Astrocyte of the spinal cord (primary cell): ENCODE measurements around the gene NSUN6.
A peak's percentile ranks its signal among the peaks of the same experiment; 100 is the strongest.

ENCODE experiments used
- DNase-seq: peaks from one replicate; pipeline ENCODE4 v3.0.0; 2011; ENCODE audit warnings: low read depth, low spot score
- H3K4me3 ChIP-seq: 2 replicates; pipeline ENCODE4 v1.5.1; 2011; ENCODE audit warnings: low read depth, mild to moderate bottlenecking, low read length, moderate library complexity
- in situ Hi-C: cut with HindIII; loops from 2 replicates; pipeline ENCODE4 v1.10.0; 2017; ENCODE audit warnings: low sequenced_read_pairs
- TF ChIP-seq, protein P1 (sequence below): IDR thresholded peaks from 2 replicates; pipeline ENCODE4 v1.5.1; 2012; ENCODE audit warnings: low read depth, mild to moderate bottlenecking, low read length, inconsistent platforms

NSUN6 gene

DNA sequence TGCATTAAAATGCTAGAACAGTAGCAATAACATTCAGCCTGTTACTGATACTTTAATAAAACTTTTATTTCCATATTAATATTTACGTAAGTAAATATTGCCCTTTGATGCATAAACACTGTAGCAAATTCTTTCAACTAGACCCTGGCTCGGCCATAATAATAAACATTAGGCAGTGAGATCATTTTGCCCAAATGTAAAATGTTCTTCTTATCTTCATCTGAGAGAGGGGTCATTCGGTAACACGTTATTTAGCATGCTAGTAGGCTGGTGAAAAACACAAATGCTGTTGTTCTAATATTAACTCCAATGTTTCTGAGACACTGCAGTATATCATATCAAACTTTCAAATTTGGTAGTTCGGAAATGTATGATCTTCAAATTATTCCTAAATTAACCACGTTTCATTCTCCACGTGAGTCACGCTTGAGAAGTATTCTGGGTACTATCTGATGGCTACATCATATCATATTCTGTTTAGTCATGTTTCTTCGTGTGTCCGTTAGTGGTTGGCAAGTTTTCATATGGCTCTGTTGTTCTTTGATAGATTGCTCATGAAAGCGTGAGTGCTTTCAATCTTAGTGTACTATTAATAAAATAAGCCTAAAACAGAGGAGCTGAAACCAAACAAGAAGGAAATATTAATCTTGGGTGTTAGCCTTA is 145.8 kb downstream of the NSUN6 start:
- H3K4me3 ChIP-seq, result no peak overlapping the region
- no peak for DNase-seq
- in situ Hi-C loops, result no loop called here
- TF ChIP-seq, protein P1, sequence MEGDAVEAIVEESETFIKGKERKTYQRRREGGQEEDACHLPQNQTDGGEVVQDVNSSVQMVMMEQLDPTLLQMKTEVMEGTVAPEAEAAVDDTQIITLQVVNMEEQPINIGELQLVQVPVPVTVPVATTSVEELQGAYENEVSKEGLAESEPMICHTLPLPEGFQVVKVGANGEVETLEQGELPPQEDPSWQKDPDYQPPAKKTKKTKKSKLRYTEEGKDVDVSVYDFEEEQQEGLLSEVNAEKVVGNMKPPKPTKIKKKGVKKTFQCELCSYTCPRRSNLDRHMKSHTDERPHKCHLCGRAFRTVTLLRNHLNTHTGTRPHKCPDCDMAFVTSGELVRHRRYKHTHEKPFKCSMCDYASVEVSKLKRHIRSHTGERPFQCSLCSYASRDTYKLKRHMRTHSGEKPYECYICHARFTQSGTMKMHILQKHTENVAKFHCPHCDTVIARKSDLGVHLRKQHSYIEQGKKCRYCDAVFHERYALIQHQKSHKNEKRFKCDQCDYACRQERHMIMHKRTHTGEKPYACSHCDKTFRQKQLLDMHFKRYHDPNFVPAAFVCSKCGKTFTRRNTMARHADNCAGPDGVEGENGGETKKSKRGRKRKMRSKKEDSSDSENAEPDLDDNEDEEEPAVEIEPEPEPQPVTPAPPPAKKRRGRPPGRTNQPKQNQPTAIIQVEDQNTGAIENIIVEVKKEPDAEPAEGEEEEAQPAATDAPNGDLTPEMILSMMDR, result no peak

DNA sequence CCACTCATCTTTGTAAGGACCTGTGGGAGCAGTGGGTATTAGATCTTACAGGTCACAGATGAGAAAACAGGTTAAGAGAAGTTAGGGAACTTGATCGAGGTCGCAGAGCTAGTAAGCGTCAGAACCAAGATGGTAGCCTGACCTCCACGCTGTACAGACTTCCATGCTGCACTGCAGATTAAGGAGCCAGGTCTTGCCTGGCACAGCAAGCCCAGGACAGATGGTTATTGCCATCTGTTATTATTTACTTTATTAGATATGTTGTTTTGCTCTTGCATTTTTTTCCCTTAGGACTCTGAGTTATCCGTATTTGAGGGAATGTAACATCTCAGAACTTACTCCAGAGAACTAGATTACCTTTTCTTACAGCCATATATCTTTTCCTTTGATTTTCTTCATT is 147.2 kb downstream of the NSUN6 start:
- TF ChIP-seq, protein P1, result no peak
- DNase-seq, result no peak
- H3K4me3 ChIP-seq, result no peak overlapping the region
- in situ Hi-C loops, result no loop called here

DNA sequence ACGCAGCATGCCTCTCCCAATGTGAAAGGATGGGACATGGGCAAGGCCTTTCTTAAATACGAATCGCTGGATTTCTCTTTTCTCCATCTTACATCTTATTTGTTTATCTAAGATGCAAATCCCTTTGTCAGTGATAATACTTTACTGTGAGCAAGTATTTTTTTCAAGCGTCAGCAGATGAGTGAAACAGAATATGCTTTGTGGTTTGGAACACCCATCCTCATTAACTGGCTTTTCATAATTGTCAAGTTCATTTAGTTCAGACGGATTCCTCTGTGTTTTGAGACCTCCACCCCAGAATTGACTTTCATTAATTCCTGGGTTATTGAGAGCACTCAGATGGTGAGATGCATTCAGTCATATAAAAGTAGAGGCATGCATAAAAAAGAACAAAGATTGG is 149.8 kb downstream of the NSUN6 start:
- in situ Hi-C loops, result no loop called here
- TF ChIP-seq, protein P1, result no peak
- H3K4me3 ChIP-seq, result no peak overlapping the region
- no peak for DNase-seq

DNA sequence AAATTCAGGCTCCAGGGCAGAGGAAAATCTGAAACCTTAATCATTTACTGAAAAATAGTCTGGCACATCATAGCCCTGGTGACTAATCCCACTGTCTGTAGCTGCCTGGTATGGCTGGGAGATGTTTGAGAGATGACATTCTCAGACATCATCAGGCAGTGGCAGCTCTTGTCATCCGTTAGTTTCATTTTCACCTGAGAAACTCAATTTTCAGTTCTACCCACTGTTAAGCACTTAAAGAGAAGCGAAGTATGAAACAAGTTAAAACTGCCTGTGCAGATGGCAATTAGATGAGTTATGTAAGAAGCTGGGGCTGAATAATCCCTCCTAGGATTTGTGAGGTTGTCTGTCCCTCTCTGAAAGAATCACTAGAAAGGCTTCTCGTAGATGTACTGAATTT is 150.2 kb downstream of the NSUN6 start:
- in situ Hi-C loops, result no loop called here
- TF ChIP-seq, protein P1, result no peak
- H3K4me3 ChIP-seq, result no peak overlapping the region
- peak; percentile 31 for DNase-seq

DNA sequence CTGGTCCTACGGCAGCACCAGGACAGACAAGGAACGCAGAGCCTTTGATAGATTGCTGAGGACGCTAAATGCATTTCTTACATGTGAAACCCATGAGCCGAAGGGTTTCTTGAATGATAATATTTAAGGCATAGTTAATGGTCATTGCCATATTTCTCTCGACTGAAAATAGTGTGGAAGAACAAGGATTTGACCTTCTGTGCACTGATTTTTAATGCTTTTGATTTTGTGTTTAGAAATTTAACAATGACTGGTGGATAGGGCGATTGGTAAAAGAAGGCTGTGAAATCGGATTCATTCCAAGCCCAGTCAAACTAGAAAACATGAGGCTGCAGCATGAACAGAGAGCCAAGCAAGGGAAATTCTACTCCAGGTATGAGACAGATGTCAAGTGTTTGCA is 150.8 kb downstream of the NSUN6 start:
- TF ChIP-seq, protein P1, result no peak
- in situ Hi-C loops, result no loop called here
- no peak overlapping the region for H3K4me3 ChIP-seq
- DNase-seq, result no peak

DNA sequence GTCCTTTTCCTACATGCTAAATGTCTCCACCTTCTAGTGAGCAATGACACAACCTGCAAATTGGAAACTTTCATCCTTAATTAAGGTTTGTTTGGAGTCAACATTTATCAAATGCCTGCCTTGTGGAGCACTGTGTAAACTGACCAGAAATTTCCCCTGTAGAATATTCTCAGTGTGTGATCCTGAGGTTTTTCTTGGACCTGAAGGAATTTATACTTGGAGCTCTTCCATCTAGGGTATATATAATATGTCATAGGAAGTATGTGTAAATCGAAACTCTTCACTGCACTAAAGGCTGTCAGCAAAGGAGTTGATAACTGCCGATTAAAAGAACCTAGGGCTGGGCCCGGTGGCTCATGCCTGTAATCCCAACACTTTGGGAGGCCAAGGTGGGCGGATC is 152.4 kb downstream of the NSUN6 start:
- peak; percentile 8 for DNase-seq
- in situ Hi-C loops, result no loop called here
- H3K4me3 ChIP-seq, result no peak overlapping the region
- TF ChIP-seq, protein P1, result no peak
